GM23338 (cell line): Measurements from ENCODE around the gene CLDN8. TPM values are rescaled to one million over a fixed set of nuclear protein-coding genes. Genes with fewer than 3 reads are reported as not detected.
A peak's percentile ranks its signal among the peaks of the same experiment; 100 is the strongest.

Experiments used
- ATAC-seq: fragments of 200-7000 bp; cut with Tn5 transposase; 3 replicates; pipeline ENCODE4 v1.9.1; 2020
- DNase-seq: peaks from one replicate; pipeline ENCODE4 v3.0.0-alpha.2; 2015; ENCODE audit warnings: low spot score
- H2AFZ ChIP-seq: fragments of 200-600 bp; sonication (generic); 2 replicates; pipeline ENCODE4 v1.8.0; 2016; ENCODE audit warnings: antibody characterized with exemption, mild to moderate bottlenecking, moderate library complexity
- H3F3A ChIP-seq: fragments of 200-600 bp; sonication (generic); replicated peaks from 2 replicates; pipeline ENCODE4 v1.8.0; 2017; ENCODE audit warnings: antibody characterized with exemption, mixed run types, low read depth
- H3K27ac ChIP-seq: fragments of 200-600 bp; sonication (generic); 2 replicates; pipeline ENCODE4 v1.6.1; 2016; ENCODE audit warnings: low read depth
- H3K27me3 ChIP-seq: fragments of 200-600 bp; sonication (generic); 2 replicates; pipeline ENCODE4 v1.8.0; 2016; ENCODE audit warnings: mild to moderate bottlenecking, mixed run types, moderate library complexity; ENCODE audit not compliant: insufficient read depth
- H3K36me3 ChIP-seq: fragments of 200-600 bp; sonication (generic); 2 replicates; pipeline ENCODE4 v1.8.0; 2016; ENCODE audit warnings: mild to moderate bottlenecking; ENCODE audit not compliant: insufficient read depth
- H3K4me1 ChIP-seq: fragments of 200-600 bp; sonication (generic); 2 replicates; pipeline ENCODE4 v1.8.0; 2016; ENCODE audit warnings: mild to moderate bottlenecking, moderate library complexity; ENCODE audit not compliant: insufficient read depth
- H3K4me2 ChIP-seq: fragments of 200-600 bp; sonication (generic); 2 replicates; pipeline ENCODE4 v1.7.1; 2017; ENCODE audit warnings: mixed run types
- H3K4me3 ChIP-seq: fragments of 200-600 bp; sonication (generic); 2 replicates; pipeline ENCODE4 v1.6.1; 2016; ENCODE audit warnings: mixed run types
- H3K79me2 ChIP-seq: fragments of 200-600 bp; sonication (generic); replicated peaks from 2 replicates; pipeline ENCODE4 v1.8.0; 2017; ENCODE audit warnings: mild to moderate bottlenecking; ENCODE audit not compliant: insufficient read depth
- H3K9me2 ChIP-seq: fragments of 200-600 bp; sonication (generic); 2 replicates; pipeline ENCODE4 v1.8.0; 2017; ENCODE audit not compliant: insufficient read depth
- H4K20me1 ChIP-seq: fragments of 200-600 bp; sonication (generic); replicated peaks from 2 replicates; pipeline ENCODE4 v1.8.0; 2017; ENCODE audit warnings: mild to moderate bottlenecking; ENCODE audit not compliant: insufficient read depth
- H3K27ac Mint-ChIP-seq: 2 replicates; pipeline ENCODE4 v1.8.0; 2020; ENCODE audit warnings: inconsistent platforms, mild to moderate bottlenecking, moderate library complexity, mixed read lengths
- H3K27me3 Mint-ChIP-seq: 3 replicates; pipeline ENCODE4 v1.8.0; 2022; ENCODE audit warnings: low read depth, mild to moderate bottlenecking, moderate library complexity, mixed read lengths, inconsistent platforms; ENCODE audit not compliant: insufficient read depth, poor library complexity
- H3K36me3 Mint-ChIP-seq: 3 replicates; pipeline ENCODE4 v1.8.0; 2021; ENCODE audit warnings: low read depth, mild to moderate bottlenecking, inconsistent platforms, moderate library complexity, mixed read lengths
- H3K4me1 Mint-ChIP-seq: 3 replicates; pipeline ENCODE4 v1.8.0; 2020; ENCODE audit warnings: mild to moderate bottlenecking, inconsistent platforms, mixed read lengths
- H3K4me3 Mint-ChIP-seq: 3 replicates; pipeline ENCODE4 v1.8.0; 2021; ENCODE audit warnings: moderate library complexity, mild to moderate bottlenecking, inconsistent platforms, mixed read lengths
- H3K9me3 Mint-ChIP-seq: 3 replicates; pipeline ENCODE4 v1.8.0; 2020; ENCODE audit warnings: moderate library complexity, mild to moderate bottlenecking, inconsistent platforms, mixed read lengths
- CREB1 ChIP-seq: fragments of 250-450 bp; sonication (Bioruptor Pico); IDR thresholded peaks from 2 replicates; pipeline ENCODE4 v1.5.0; 2020; ENCODE audit warnings: low read depth, mild to moderate bottlenecking, moderate library complexity
- ETS1 ChIP-seq: IDR thresholded peaks from 2 replicates; pipeline ENCODE4 v1.6.1; 2016; ENCODE audit warnings: antibody characterized with exemption
- JUNB ChIP-seq: IDR thresholded peaks from one replicate; pipeline ENCODE4 v1.6.1; 2016; ENCODE audit warnings: antibody characterized with exemption; ENCODE audit not compliant: unreplicated experiment
- REST ChIP-seq: IDR thresholded peaks from one replicate; pipeline ENCODE4 v1.6.1; 2018; ENCODE audit warnings: antibody characterized with exemption; ENCODE audit not compliant: unreplicated experiment
- ZNF114 ChIP-seq: fragments of 250-450 bp; sonication (Bioruptor Pico); IDR thresholded peaks from 2 replicates; pipeline ENCODE4 v1.5.0; 2020; ENCODE audit warnings: mild to moderate bottlenecking, moderate library complexity
- polyA plus RNA-seq: library from polyadenylated mRNA; unstranded; fragments of >200 nt; fragmentation: Nextera tagmentation; extraction: Ambion mirVana; gene quantifications from 2 replicates; pipeline ENCODE4 v1.2.1, GENCODE V29; 2016
- total RNA-seq: library from RNA; depleted of rRNA; stranded (reverse); fragments of >200 nt; shearing (Covaris generic); gene quantifications from 2 replicates; pipeline ENCODE4 v1.2.3, GENCODE V29; 2014
- TF ChIP-seq, protein P1 (sequence below): fragments of 250-450 bp; sonication (Bioruptor Pico); IDR thresholded peaks from 2 replicates; pipeline ENCODE4 v1.5.0; 2020; ENCODE audit warnings: mild to moderate bottlenecking, moderate library complexity

Gene CLDN8
- total and polyA plus RNA-seq, 2 experiments from 2014 or later, result not detected

DNA sequence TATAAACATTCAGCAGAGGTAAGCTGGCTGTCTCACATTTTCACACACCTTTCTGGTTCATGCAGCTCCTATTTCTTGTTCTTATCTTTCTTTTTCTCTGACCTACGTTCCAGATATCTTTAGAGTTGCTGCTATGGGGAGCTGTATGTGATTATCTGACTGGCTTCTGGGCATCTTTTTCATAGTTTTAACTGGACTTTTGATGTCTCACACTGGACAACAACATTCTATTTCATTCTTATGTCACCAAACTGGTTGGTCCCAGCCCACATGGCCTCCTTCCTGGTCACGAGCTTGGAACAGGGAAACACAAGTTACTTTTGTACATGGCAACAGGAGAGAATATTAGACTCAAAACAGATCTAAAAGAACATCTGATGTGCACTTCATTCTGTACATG is 7.7 kb upstream of the CLDN8 start:
- Histone ChIP-seq H3K4me1 (peaks cover 8% of the 10 kb centered on the region; the same call in 1 of the 2 replicates), H3K79me2 (no peaks in the 10 kb centered on the region), H3K27me3 (no peaks in the 10 kb centered on the region), H3K36me3 (no peaks in the 10 kb centered on the region), H3K4me2 (no peak overlapping the region), H3K4me3 (no peak overlapping the region), H3K9me2 (no peaks in the 10 kb centered on the region), H2AFZ (0 out of 2 replicates have a peak overlapping the region, but pooled peaks have one; percentile 8), H3K27ac (no peak overlapping the region), H4K20me1 (no peaks in the 10 kb centered on the region), H3F3A (no peaks in the 10 kb centered on the region)
- Mint-ChIP-seq H3K9me3 (no peaks in the 10 kb centered on the region), H3K4me3 (no peak overlapping the region), H3K27ac (no peak overlapping the region), H3K27me3 (no peaks in the 10 kb centered on the region), H3K4me1 (peaks cover 6% of the 10 kb centered on the region), H3K36me3 (no peaks in the 10 kb centered on the region)
- ATAC-seq (no peak), DNase-seq (no peak)
- TF ChIP-seq JUNB (no peak), REST (no peak), ZNF114 (no peak), ETS1 (no peak), CREB1 (no peak)
- TF ChIP-seq, protein P1, sequence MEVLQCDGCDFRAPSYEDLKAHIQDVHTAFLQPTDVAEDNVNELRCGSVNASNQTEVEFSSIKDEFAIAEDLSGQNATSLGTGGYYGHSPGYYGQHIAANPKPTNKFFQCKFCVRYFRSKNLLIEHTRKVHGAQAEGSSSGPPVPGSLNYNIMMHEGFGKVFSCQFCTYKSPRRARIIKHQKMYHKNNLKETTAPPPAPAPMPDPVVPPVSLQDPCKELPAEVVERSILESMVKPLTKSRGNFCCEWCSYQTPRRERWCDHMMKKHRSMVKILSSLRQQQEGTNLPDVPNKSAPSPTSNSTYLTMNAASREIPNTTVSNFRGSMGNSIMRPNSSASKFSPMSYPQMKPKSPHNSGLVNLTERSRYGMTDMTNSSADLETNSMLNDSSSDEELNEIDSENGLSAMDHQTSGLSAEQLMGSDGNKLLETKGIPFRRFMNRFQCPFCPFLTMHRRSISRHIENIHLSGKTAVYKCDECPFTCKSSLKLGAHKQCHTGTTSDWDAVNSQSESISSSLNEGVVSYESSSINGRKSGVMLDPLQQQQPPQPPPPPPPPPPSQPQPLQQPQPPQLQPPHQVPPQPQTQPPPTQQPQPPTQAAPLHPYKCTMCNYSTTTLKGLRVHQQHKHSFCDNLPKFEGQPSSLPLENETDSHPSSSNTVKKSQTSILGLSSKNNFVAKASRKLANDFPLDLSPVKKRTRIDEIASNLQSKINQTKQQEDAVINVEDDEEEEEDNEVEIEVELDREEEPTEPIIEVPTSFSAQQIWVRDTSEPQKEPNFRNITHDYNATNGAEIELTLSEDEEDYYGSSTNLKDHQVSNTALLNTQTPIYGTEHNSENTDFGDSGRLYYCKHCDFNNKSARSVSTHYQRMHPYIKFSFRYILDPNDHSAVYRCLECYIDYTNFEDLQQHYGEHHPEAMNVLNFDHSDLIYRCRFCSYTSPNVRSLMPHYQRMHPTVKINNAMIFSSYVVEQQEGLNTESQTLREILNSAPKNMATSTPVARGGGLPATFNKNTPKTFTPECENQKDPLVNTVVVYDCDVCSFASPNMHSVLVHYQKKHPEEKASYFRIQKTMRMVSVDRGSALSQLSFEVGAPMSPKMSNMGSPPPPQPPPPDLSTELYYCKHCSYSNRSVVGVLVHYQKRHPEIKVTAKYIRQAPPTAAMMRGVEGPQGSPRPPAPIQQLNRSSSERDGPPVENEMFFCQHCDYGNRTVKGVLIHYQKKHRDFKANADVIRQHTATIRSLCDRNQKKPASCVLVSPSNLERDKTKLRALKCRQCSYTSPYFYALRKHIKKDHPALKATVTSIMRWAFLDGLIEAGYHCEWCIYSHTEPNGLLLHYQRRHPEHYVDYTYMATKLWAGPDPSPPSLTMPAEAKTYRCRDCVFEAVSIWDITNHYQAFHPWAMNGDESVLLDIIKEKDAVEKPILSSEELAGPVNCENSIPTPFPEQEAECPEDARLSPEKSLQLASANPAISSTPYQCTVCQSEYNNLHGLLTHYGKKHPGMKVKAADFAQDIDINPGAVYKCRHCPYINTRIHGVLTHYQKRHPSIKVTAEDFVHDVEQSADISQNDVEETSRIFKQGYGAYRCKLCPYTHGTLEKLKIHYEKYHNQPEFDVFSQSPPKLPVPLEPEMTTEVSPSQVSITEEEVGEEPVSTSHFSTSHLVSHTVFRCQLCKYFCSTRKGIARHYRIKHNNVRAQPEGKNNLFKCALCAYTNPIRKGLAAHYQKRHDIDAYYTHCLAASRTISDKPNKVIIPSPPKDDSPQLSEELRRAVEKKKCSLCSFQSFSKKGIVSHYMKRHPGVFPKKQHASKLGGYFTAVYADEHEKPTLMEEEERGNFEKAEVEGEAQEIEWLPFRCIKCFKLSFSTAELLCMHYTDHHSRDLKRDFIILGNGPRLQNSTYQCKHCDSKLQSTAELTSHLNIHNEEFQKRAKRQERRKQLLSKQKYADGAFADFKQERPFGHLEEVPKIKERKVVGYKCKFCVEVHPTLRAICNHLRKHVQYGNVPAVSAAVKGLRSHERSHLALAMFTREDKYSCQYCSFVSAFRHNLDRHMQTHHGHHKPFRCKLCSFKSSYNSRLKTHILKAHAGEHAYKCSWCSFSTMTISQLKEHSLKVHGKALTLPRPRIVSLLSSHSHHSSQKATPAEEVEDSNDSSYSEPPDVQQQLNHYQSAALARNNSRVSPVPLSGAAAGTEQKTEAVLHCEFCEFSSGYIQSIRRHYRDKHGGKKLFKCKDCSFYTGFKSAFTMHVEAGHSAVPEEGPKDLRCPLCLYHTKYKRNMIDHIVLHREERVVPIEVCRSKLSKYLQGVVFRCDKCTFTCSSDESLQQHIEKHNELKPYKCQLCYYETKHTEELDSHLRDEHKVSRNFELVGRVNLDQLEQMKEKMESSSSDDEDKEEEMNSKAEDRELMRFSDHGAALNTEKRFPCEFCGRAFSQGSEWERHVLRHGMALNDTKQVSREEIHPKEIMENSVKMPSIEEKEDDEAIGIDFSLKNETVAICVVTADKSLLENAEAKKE (CRISPR knock-in tag), result no peak
